Left forelimb (tissue), 1 donor: ENCODE data around the gene HRNR.

Experiments used
- DNase-seq: peaks from one replicate; pipeline ENCODE4 v3.0.0-alpha.2; 2018; ENCODE audit warnings: low spot score

HRNR gene

DNA sequence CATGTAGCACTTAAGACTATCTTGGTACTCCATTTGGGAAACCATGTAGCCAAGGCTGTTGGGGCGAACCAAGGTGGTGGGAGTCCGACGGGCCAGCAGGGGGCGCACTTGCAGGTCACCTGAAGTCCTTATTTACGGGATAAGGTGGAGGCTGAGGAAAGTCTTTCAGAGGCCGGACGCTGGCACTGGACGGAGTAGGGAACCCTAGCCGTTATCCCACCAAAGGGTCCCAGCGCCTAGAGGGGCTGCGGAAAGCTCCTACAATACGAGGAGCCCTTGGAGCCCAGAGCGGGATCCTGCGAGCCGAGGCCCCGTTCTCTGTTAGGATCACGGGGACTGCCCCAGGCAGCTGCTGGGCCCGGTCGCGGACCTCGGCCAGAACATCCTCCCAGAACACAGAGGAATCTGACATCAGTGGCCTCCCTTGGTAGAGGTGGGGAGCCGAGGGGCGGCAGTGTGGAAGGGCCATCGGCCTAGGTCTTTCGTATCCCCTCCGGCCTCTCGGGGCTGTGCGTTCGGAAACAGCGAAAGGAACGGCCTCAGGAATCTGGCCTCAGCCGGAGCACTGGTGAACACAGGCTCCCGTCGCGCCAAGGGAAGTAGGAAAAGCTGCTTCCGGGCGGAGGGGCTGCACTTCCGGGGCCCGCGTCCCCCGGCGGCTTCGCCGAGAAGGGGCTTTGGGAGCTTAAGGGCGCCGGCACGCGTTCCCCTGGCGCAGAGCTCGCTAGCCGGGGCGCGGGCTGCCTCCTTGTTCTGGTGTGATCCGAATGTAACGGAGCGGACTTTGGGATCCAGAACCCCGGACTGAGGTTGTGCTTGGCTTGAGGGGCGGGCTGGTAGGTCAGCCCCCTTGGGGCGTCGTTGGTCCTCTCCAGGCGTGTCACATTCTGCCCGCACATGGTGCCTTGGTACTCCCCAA is 35.1 kb downstream of the HRNR start:
- peak; percentile 70 for DNase-seq

DNA sequence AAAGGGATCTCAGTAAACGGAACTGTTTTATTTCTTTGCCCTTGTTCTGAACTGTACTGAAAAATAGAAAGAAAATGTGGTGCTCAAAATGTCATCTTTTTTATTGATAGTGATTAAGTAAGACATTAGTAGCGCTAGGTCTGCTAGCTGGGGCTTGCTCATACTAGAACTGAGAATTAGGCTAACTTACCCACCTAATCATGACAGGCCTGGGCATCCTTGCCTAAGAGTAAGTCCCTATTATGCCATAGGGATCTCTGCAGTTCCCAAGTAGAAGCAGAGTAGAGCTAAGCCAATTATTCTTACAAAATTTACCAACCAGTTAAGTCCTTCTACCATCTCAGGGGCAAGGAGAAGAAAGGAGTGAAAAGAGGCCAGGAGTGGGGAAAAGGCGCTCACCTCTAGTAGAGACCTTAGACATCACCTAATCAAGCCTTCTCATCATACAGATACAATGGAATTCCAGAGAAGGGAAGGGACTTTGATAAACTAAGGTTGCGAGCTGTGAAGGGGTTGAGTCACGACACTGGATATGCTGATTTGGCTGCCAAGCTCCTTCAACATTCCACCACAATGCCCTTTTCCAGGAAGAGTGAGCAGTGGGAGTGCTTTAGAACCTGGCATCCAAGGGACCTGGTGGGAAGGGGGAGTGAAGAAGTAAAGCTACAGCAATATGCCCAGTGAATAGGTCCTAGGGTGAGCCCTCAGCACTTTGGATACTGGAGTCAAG is 37.3 kb downstream of the HRNR start:
- no peak for DNase-seq

DNA sequence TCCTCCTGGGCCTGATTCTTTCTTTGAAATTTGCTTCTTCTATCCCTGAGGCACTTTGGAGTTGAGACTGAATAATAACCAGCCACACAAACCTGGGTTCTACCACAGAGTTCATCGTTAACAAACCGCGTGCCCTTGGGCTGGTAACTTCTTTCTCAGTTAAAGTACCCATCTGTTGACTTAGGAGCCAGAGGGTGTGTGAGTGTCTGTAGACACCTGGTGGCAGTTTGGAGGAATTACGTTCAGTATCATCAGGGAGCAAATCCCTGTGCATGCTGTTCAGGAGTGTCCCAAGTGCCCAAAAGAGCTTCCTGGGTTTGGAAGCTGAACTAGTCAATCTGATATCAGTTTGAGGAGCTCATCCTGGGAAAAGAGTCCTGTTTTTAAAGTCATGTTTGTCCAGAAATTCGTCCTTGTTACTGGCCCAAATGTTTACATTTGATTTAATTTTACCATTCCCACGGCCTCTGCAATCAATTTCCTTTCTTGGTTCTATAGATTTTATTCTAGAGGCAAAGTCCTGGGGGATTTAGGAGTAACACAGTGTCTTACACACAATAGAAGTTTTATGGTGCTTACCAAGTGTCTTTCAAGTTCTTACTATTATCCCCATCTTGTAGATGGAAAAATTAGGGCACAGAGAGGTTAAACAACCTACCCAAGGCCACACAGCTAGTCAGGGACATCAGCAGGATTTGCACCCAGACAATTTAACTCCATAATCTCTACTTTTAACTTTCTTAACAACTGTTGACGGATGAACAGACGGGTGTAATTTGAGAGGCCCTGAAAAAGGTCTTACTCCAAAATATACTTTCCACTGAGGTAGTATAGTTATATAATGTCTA is 38.2 kb downstream of the HRNR start:
- DNase-seq = no peak

DNA sequence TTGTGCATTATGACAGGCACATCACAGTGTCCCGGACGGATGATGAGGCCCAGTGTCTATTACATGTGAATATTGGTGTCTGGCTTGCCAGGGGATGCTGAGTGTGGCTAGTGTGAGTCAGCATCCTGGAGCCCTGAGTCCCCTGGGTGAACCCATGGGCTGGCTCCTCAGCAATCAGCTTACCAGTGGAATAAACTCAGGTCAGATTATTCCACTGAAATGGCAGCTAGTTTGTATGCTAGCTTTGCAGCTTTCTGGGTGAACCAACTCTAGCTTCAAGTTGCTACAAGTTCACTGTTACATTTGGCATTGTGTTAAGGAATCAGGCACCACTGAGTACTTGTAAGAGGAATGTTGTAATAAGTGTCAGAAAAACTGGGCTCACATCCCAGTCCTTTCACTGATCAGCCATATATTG is 41.0 kb downstream of the HRNR start:
- DNase-seq = no peak

DNA sequence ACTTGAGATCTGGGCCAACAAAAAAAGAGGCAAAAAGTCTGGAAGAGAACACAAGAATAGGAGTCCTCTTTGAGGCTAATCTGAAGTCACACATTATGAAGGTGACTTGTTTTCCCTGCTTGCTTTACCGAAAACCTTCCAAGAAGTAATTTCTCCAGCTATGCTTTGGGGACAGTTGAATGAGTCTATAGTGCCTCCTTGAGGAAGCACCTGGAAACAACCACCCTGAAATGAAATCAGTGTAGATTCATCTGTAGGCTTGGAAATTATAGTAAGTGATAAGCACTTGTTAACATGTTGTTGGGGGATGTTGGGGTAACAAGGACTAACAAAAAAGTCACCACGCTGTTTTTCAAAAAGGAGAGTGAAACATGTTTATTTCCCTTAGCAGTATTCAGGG is 41.6 kb downstream of the HRNR start:
- DNase-seq = no peak

DNA sequence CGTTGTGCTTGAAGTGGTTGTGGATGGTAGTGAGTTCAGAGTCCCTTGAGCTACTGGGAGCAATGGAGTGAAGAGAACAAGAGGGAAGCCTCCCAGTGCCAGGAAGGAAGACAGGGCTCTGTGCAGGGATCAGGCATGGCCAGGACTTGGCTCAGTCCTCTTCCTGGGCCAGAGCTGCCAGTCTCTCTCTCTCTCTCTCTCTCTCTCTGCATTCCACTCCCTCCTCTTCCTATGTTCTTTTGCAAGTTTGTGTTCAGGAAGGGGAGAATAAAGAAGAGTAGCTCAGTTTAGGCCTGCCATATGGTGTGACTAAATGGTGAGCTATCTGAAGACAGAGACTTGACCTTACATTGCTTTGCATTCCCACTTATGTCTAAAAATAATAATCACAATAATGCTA is 44.4 kb downstream of the HRNR start:
- DNase-seq = no peak

DNA sequence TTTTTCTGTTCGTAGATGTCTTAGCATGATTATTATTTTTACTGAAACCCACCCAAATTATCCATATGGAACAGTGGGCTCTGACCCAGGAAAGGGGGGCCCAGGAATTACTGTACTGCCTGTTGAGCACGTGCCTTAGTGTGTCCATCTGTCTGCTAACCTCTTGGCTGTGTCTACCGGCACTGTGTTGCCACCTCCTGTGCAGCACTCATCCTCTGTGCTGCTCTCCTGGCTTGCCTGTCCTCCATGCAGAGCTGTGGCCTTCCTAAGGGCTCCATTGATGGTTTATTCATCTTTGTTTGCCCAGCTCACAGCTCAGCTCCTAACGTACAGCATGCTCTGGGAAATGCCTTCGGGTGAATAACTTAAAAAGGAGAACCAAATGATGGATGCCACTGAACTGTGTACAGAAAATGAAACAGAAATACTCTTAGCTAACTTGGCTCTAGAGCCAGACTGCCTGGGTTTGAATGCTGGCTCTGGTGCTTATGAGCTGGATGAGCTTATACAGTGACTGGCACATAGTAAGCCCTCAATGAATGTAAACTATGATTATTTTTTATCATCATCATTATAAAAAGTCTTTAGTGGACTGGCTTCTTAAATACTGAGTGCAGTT is 53.6 kb downstream of the HRNR start:
- DNase-seq = no peak

DNA sequence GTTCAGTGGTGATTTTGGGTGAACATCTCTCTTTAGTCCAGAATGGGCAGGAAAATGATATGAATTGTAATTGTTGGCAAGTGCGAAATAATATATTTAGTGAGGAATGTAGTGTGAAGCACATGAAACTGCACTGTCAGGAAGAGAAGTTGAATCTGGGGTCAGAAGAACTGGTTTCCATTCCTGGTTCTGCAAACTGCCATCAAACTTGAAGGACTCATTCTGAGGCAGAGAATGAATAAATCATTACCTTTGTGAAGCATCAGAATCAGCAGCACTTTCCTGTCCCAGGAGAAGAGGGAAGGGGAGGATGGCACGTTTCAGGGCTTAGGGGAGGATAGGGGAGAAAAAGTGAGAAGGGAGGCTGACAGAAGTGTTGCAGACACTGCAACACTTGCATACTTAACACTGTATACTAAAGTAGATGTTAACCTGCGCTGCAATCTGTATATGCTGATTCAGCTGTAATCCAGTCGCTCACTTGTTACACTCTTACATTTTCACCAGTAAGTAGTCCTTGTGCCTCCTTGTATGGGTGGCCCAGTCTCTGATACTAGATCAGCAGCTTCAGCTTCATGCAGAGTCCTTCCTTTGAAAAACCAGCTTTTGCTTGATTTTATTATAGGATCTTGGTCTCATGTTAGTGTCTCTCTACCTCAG is 54.5 kb downstream of the HRNR start:
- no peak for DNase-seq

DNA sequence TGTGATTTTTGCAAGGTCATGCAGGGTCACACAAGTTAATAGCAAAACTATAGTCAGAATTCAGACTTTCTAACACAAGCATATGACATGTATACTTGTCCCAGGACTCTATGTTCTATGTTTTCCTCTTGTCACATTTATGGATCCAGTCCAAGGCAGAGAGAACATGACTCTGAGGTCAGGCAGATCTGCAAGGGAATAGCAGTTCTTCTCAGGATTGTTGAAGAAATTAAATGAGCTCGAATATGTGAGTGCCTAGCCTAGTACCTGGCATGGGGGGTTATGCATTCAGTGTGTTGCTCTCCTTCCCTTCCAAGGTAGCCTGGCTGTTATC is 55.5 kb downstream of the HRNR start:
- no peak for DNase-seq

DNA sequence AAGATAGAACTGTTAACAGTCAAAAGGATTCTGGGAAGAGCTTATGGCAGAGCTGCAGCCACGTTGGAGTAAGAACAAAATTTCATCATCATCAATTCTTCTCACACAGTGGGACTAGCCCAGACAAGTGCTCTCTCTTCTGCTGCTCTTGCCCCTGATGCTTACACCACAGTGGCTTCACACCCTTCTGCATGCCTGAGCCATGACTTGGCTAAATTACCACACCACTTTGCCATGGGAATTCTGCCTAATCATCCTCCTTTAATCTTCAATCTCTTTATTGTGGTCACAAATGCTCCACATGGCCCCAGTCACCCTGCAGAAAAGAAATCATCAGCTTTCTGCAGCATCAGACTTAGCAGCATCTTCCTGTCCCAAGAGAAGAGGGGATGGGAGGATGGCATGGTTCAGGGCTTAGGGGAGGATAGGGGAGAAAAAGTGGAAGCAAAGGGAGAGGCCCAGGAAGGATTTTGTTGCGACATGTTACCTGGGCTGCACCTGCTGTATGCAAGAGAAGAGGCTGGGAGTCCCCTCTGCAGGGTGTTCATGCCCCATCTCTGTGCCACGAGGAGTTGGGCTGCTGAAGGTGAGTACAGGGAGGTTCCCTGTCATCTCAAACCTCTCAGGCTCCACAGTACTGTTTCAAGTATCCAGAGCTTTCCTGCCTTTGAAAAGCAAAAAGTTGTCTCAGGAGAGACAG is 56.0 kb downstream of the HRNR start:
- no peak for DNase-seq

DNA sequence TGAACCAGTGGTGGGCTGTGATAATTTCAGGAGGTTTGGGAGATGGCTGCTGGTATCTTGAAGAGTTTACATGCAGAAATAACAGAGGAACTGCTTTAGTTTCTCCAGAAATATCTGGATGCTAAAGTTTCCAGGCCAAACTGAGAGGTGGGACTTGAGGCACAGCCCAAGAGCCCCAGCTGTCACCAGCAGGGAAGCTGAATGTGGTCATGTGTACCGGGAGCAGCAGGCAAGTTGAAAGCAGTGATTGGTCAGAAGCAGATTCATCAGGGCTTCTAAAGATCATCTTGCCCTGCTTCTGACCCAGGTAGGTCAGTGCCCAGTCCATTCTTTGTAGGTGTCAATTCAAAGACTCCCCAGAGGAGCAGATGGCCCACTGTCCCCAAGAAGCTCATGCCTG is 57.0 kb downstream of the HRNR start:
- DNase-seq = no peak

DNA sequence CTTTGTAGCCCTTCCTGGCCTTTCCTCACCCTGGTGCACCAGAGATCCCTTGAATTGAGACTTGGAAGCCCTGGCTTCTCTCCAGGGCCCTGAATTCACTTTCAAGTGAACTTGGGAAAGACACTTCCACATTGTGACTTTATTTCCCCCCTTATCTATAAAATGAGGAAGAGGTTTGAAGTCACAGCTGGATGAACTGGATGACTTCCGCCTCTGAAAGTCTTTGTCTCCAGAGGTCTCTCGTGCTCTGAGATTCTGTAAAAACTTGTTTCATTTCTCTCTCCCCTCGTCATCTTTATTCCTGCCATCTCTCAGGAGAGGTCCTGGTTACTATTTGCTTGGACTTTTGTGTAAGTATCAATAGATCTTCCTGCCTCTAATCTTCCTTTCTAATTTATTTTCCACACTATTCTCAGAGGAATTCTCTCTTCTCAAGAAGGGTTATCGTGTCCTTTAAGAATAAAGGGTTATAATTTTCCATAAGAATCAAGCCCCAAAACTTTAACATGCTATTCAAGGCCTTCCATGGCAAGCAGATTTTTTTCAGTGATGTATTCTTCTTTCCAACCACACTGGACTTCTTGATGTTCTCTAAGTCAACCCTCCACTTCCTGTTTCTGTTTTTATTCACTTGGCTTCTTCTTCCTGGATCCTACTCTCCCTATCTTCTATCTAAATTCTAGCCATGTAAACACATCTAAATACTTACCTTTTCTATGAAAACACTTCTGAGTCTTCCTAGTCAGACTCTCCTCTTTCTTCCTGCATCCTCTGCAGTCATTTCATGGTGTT is 58.5 kb downstream of the HRNR start:
- DNase-seq = no peak

DNA sequence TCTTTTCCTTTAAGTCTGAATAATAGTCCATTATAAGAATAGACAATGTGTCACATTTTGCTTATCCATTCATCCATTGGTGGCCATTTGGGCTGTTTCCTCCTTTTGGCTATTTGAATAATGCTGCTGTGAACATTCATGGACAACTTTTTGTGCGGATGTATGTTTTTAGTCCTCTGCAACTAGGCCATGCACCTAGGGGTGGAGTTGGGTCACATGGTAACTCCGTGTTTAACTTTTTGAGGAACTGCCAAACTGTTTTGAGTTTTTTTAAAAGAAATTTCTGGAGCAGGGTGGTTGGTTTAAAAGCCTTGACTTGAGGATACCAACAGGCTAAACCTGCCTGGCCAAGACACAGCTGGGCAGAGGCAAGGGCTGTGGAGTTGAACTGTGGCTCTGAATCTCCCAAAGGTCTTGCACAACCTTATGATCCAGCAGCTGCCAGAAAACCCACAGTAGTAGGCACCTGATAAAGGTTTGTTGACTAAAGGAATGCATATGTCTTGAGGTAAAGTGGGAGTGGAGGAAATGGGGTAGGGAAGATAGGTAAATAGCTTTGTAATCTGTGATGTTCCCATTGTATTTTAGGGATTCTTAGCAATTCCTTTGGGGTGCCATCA is 59.4 kb downstream of the HRNR start:
- DNase-seq = no peak

DNA sequence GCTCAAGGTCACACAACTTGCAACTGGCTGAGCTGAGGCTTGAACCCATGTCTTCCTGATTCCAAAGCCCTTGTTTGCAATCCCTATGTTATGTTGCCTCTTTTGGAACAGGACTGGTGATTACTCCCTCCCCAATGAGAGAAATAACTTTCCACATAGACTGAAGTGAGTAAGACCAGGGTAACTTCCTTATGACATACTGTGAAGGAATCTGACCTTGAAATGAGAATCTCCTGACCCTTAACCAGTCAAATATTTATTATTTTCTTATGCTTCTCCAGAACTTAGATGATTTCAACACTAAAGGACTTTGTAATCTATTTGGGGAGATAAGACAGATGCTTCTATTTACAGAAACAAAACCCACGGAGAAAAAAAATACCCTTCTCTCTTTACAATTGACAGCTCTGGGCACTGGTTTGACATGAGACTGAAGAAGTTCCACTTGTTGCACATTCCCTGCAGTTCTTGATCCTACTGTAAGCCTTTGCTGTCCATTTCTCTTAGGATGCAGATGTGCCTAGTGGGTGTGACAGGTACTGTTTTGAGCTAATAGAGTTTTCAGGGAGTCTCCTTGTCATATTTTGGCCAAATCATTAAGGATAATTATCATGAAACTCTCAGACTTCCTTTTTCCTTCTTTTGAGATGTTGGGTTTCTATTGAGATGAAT is 61.1 kb downstream of the HRNR start:
- DNase-seq = no peak
